ENCODE measurements around the gene CCBE1.

The CCBE1 gene

GRCh38 chr18:59458575-59458974, 238.6 kb downstream of the CCBE1 start:
- Histone ChIP-seq H3K4me3 (ENCODE audit: low read depth in 1 of 5, low read length in 5 of 5) (no peak overlapping the region), H3K9me3 (ENCODE audit: control insufficient read depth in 5 of 5, low read length in 5 of 5) (no peaks in the 10 kb centered on the region), H3K4me1 (ENCODE audit: control insufficient read depth in 5 of 5, insufficient read depth in 5 of 5, low read length in 5 of 5) (peaks cover 0 to 2% (median 0%) of the 10 kb centered on the region in 5 donors), H3K36me3 (ENCODE audit: control insufficient read depth in 5 of 5, insufficient read depth in 5 of 5, low read length in 5 of 5) (no peaks in the 10 kb centered on the region), H3K27ac (ENCODE audit: low read depth, low read length) (no peak overlapping the region), H3K27me3 (ENCODE audit: control insufficient read depth in 5 of 5, insufficient read depth in 4 of 5, low read length in 5 of 5) (peaks cover 0 to 9% (median 3%) of the 10 kb centered on the region in 5 donors), H3K9ac (ENCODE audit: low read length in 5 of 5) (no peak overlapping the region)

- no peak overlapping the region for H3K9ac ChIP-seq (ENCODE audit: low read length in 5 of 5)
- no peak overlapping the region for H3K4me3 ChIP-seq (ENCODE audit: low read depth in 1 of 5, low read length in 5 of 5)
- peaks cover 0 to 2% (median 0%) of the 10 kb centered on the region in 5 donors for H3K4me1 ChIP-seq (ENCODE audit: control insufficient read depth in 5 of 5, insufficient read depth in 5 of 5, low read length in 5 of 5)
- H3K36me3 ChIP-seq (ENCODE audit: control insufficient read depth in 5 of 5, insufficient read depth in 5 of 5, low read length in 5 of 5), result no peaks in the 10 kb centered on the region
- no peaks in the 10 kb centered on the region for H3K9me3 ChIP-seq (ENCODE audit: control insufficient read depth in 5 of 5, low read length in 5 of 5)
- peaks cover 0 to 9% (median 3%) of the 10 kb centered on the region in 5 donors for H3K27me3 ChIP-seq (ENCODE audit: control insufficient read depth in 5 of 5, insufficient read depth in 4 of 5, low read length in 5 of 5)
- no peak overlapping the region for H3K27ac ChIP-seq (ENCODE audit: low read depth, low read length)
These were observed 240.6 kb downstream of the CCBE1 start for GRCh38 chr18:59456657-59457056.

DNA sequence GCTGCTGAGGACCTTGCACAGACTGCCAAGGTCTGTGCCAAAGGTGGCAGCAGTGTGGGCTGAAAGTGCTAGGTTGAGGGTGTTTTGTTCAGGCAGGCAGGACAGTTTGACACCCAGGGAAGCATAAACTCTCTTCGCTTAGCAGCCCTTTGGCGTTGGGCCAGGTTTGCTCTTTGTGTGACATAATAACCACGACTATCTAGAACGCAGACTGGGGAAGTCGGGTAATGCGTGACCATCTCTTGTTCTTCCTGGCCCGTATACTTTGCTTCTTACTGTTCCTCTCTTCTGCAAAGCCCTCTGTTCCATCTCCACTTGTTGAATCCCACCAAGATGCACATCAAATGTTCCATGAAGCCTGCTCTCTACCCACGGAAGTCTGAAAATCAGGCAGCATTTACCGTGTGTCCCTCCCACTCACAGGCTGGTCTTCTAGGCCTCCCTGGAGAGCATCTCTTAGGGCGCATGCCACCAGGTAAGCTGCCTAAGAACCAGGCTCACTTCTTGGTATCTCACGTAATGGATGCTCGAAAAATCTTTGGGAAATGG, 241.4 kb downstream of the CCBE1 start:
- Histone ChIP-seq H3K27ac (ENCODE audit: low read depth, low read length) (no peak overlapping the region), H3K27me3 (ENCODE audit: control insufficient read depth in 5 of 5, insufficient read depth in 4 of 5, low read length in 5 of 5) (peaks cover 0 to 9% (median 3%) of the 10 kb centered on the region in 5 donors), H3K4me1 (ENCODE audit: control insufficient read depth in 5 of 5, insufficient read depth in 5 of 5, low read length in 5 of 5) (peaks cover 0 to 2% (median 0%) of the 10 kb centered on the region in 5 donors), H3K36me3 (ENCODE audit: control insufficient read depth in 5 of 5, insufficient read depth in 5 of 5, low read length in 5 of 5) (no peaks in the 10 kb centered on the region), H3K9me3 (ENCODE audit: control insufficient read depth in 5 of 5, low read length in 5 of 5) (no peaks in the 10 kb centered on the region), H3K9ac (ENCODE audit: low read length in 5 of 5) (no peak overlapping the region), H3K4me3 (ENCODE audit: low read depth in 1 of 5, low read length in 5 of 5) (no peak overlapping the region)

DNA sequence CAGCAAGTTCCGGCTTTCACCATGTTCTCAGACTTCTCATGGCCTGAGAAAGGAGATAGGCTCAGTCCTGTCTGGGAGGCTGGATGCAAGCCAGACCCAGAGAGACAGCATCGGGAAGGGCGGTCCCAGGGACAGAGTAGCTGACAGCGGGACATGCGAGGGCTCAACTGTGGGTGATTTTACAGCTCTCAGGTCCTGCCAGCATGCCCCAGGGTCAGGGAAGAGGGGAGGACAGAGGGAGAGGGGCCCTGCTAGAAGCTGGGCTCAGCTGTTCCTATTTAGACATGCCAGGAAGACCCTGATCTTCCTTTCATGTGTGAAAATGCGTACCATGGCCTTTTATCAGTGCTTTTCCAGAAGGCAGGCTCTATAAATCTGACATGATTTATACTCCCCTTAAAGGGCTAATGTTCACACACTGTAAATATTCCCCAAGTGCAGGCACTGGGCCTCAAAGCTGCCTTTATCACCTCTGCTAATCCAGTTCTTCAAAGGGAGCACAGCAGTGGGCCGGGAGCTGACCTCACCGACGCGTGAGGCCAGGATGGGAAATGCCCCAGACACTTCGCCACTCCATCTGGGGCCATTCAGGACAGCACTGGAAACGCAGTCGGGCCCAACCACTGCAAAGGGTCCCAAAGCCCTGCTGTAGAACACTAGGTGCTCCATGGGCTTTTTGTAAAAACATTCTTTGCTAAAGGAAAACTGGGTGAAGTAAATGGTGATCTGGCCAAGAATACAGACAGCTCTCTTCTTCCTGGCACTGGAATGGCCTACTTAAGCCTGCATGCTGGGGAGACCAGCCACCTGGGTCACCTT, 242.1 kb downstream of the CCBE1 start:
- Histone ChIP-seq H3K9ac (ENCODE audit: low read length in 5 of 5) (no peak overlapping the region), H3K9me3 (ENCODE audit: control insufficient read depth in 5 of 5, low read length in 5 of 5) (no peaks in the 10 kb centered on the region), H3K4me3 (ENCODE audit: low read depth in 1 of 5, low read length in 5 of 5) (no peak overlapping the region), H3K36me3 (ENCODE audit: control insufficient read depth in 5 of 5, insufficient read depth in 5 of 5, low read length in 5 of 5) (no peaks in the 10 kb centered on the region), H3K4me1 (ENCODE audit: control insufficient read depth in 5 of 5, insufficient read depth in 5 of 5, low read length in 5 of 5) (peaks cover 0 to 2% (median 0%) of the 10 kb centered on the region in 5 donors), H3K27ac (ENCODE audit: low read depth, low read length) (no peak overlapping the region), H3K27me3 (ENCODE audit: control insufficient read depth in 5 of 5, insufficient read depth in 4 of 5, low read length in 5 of 5) (peaks cover 0 to 9% (median 3%) of the 10 kb centered on the region in 5 donors)

GRCh38 chr18:59453468-59453961, 243.7 kb downstream of the CCBE1 start:
- no peaks in the 10 kb centered on the region for H3K9me3 ChIP-seq (ENCODE audit: control insufficient read depth in 5 of 5, low read length in 5 of 5)
- H3K27ac ChIP-seq (ENCODE audit: low read depth, low read length), result no peak overlapping the region
- no peaks in the 10 kb centered on the region for H3K36me3 ChIP-seq (ENCODE audit: control insufficient read depth in 5 of 5, insufficient read depth in 5 of 5, low read length in 5 of 5)
- H3K4me1 ChIP-seq (ENCODE audit: control insufficient read depth in 5 of 5, insufficient read depth in 5 of 5, low read length in 5 of 5), result no peaks in the 10 kb centered on the region
- H3K4me3 ChIP-seq (ENCODE audit: low read depth in 1 of 5, low read length in 5 of 5), result no peak overlapping the region
- H3K27me3 ChIP-seq (ENCODE audit: control insufficient read depth in 5 of 5, insufficient read depth in 4 of 5, low read length in 5 of 5), result peaks cover 0 to 9% (median 3%) of the 10 kb centered on the region in 5 donors
- H3K9ac ChIP-seq (ENCODE audit: low read length in 5 of 5), result no peak overlapping the region

GRCh38 chr18:59451963-59452362, 245.3 kb downstream of the CCBE1 start:
- no peak overlapping the region for H3K27ac ChIP-seq (ENCODE audit: low read depth, low read length)
- no peaks in the 10 kb centered on the region for H3K9me3 ChIP-seq (ENCODE audit: control insufficient read depth in 5 of 5, low read length in 5 of 5)
- no peaks in the 10 kb centered on the region for H3K4me1 ChIP-seq (ENCODE audit: control insufficient read depth in 5 of 5, insufficient read depth in 5 of 5, low read length in 5 of 5)
- no peaks in the 10 kb centered on the region for H3K36me3 ChIP-seq (ENCODE audit: control insufficient read depth in 5 of 5, insufficient read depth in 5 of 5, low read length in 5 of 5)
- no peak overlapping the region for H3K4me3 ChIP-seq (ENCODE audit: low read depth in 1 of 5, low read length in 5 of 5)
- peaks cover 0 to 9% (median 3%) of the 10 kb centered on the region in 5 donors for H3K27me3 ChIP-seq (ENCODE audit: control insufficient read depth in 5 of 5, insufficient read depth in 4 of 5, low read length in 5 of 5)
- H3K9ac ChIP-seq (ENCODE audit: low read length in 5 of 5), result no peak overlapping the region

DNA sequence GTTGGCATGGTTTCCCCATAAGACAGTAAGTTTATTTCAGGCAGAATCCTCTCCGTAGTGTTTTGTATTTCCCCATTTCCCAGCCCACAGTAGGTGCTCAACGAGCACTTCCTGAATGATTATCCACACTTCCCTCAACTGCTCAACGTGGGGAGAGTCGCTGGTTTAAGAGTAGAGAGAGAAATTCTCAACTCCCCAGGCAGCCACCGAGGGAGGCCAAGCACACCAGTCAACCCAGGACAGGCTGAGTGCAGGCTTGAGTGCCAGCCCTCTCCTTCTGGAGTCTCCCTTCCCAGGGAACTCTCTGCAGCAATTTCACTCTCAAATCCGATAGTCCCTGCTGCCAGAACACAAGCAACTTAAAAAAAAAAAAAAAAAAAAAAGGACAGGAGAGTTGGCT, 246.2 kb downstream of the CCBE1 start:
- no peak overlapping the region for H3K27ac ChIP-seq (ENCODE audit: low read depth, low read length)
- H3K9ac ChIP-seq (ENCODE audit: low read length in 5 of 5), result no peak overlapping the region
- no peak overlapping the region for H3K4me3 ChIP-seq (ENCODE audit: low read depth in 1 of 5, low read length in 5 of 5)
- no peaks in the 10 kb centered on the region for H3K9me3 ChIP-seq (ENCODE audit: control insufficient read depth in 5 of 5, low read length in 5 of 5)
- no peaks in the 10 kb centered on the region for H3K4me1 ChIP-seq (ENCODE audit: control insufficient read depth in 5 of 5, insufficient read depth in 5 of 5, low read length in 5 of 5)
- H3K27me3 ChIP-seq (ENCODE audit: control insufficient read depth in 5 of 5, insufficient read depth in 4 of 5, low read length in 5 of 5), result peaks cover 0 to 9% (median 3%) of the 10 kb centered on the region in 5 donors
- no peaks in the 10 kb centered on the region for H3K36me3 ChIP-seq (ENCODE audit: control insufficient read depth in 5 of 5, insufficient read depth in 5 of 5, low read length in 5 of 5)

DNA sequence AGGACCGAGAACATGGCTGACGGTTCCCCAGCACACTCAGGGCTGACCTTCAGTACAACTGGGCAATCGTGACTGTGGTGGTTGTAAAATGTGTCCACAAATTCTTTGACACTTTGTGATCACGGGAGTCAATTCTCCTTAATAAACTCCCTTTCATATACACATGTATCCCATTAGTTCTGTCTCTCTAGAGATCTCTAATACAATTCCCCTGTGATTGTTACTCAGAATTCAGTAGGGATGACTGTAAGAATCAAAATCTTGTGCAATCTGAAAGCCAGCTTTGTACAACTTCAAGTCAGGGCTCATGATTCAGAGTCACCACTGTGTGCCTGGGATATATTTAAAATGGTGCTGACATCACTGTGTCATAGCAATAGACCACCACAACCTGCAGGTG, 248.7 kb downstream of the CCBE1 start:
- Histone ChIP-seq H3K9ac (ENCODE audit: low read length in 5 of 5) (no peak overlapping the region), H3K27ac (ENCODE audit: low read depth, low read length) (no peak overlapping the region), H3K4me3 (ENCODE audit: low read depth in 1 of 5, low read length in 5 of 5) (no peak overlapping the region), H3K36me3 (ENCODE audit: control insufficient read depth in 5 of 5, insufficient read depth in 5 of 5, low read length in 5 of 5) (no peaks in the 10 kb centered on the region), H3K9me3 (ENCODE audit: control insufficient read depth in 5 of 5, low read length in 5 of 5) (no peaks in the 10 kb centered on the region), H3K4me1 (ENCODE audit: control insufficient read depth in 5 of 5, insufficient read depth in 5 of 5, low read length in 5 of 5) (no peaks in the 10 kb centered on the region), H3K27me3 (ENCODE audit: control insufficient read depth in 5 of 5, insufficient read depth in 4 of 5, low read length in 5 of 5) (no peaks in the 10 kb centered on the region)

GRCh38 chr18:59446012-59446411, 251.2 kb downstream of the CCBE1 start:
- H3K36me3 ChIP-seq (ENCODE audit: control insufficient read depth in 5 of 5, insufficient read depth in 5 of 5, low read length in 5 of 5), result no peaks in the 10 kb centered on the region
- no peaks in the 10 kb centered on the region for H3K27me3 ChIP-seq (ENCODE audit: control insufficient read depth in 5 of 5, insufficient read depth in 4 of 5, low read length in 5 of 5)
- peaks cover 0 to 7% (median 5%) of the 10 kb centered on the region in 5 donors for H3K9me3 ChIP-seq (ENCODE audit: control insufficient read depth in 5 of 5, low read length in 5 of 5)
- H3K4me1 ChIP-seq (ENCODE audit: control insufficient read depth in 5 of 5, insufficient read depth in 5 of 5, low read length in 5 of 5), result no peaks in the 10 kb centered on the region
- no peak overlapping the region for H3K9ac ChIP-seq (ENCODE audit: low read length in 5 of 5)
- no peak overlapping the region for H3K4me3 ChIP-seq (ENCODE audit: low read depth in 1 of 5, low read length in 5 of 5)
- no peak overlapping the region for H3K27ac ChIP-seq (ENCODE audit: low read depth, low read length)

GRCh38 chr18:59437851-59438569, 259.2 kb downstream of the CCBE1 start:
- Histone ChIP-seq H3K9me3 (ENCODE audit: control insufficient read depth in 5 of 5, low read length in 5 of 5) (peaks cover 0 to 8% (median 6%) of the 10 kb centered on the region in 5 donors), H3K4me3 (ENCODE audit: low read depth in 1 of 5, low read length in 5 of 5) (no peak overlapping the region), H3K9ac (ENCODE audit: low read length in 5 of 5) (no peak overlapping the region), H3K27ac (ENCODE audit: low read depth, low read length) (no peak overlapping the region), H3K36me3 (ENCODE audit: control insufficient read depth in 5 of 5, insufficient read depth in 5 of 5, low read length in 5 of 5) (no peaks in the 10 kb centered on the region), H3K27me3 (ENCODE audit: control insufficient read depth in 5 of 5, insufficient read depth in 4 of 5, low read length in 5 of 5) (peaks cover 0 to 4% (median 0%) of the 10 kb centered on the region in 5 donors), H3K4me1 (ENCODE audit: control insufficient read depth in 5 of 5, insufficient read depth in 5 of 5, low read length in 5 of 5) (no peaks in the 10 kb centered on the region)
